A204.1 (cell line): ENCODE data around the gene C14orf132.

Experiments
- FAIRE-seq: peaks from 2 replicates; lab custom pipeline; 2012; peaks lifted over from hg19 to GRCh38; lab: Jason Lieb, UNC

The C14orf132 gene

DNA sequence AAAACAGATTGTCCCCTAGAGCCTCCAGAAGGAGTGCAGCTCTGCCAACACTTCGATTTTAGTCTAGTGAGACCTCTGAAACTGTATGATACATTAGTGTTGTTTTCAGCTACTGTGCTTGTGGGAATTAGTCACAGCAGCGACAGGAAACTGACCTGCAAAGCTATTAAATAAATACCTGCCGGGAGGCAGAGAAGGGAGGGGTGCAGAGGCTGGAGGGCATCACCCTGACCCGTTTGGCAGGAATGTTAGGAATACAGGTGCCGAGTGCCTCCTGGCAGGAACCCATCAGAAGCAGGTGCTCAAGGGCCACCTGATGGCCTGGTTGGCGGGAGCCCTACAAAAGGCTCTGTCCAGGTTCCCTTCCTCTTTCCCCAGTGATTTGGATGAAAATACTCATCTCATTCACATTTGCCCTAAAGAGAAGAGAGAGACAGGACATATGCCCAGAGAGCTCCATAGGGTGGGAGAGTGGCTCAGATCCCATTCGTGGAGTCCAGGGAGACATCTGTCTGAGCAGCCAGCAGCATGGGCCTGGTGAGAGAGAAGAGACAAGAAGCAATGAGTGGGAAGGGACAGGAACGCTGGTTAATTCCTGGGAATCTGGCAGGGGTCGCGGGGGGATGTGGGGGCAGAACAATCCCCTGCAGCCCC lies 44.6 kb downstream of the C14orf132 start:
- no peak for FAIRE-seq

DNA sequence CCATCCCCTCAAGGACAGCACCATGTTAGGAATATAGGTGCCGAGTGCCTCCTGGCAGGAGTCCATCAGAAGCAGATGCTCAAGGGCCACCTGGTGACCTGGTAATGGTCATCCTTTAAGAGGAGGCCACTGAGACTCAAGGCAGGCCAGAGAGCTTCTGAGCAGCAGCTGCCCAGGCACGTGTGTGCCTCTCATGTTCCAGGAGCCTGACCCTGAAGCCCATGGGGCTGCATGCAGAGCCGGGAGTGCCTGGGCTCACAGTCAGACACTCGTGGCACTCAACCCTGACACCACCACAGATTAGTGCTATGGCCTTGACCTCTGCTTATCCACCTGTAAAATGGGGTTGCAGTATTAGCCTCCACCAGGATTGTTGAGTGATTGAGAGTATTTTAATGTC lies 45.6 kb downstream of the C14orf132 start:
- FAIRE-seq, result no peak

DNA sequence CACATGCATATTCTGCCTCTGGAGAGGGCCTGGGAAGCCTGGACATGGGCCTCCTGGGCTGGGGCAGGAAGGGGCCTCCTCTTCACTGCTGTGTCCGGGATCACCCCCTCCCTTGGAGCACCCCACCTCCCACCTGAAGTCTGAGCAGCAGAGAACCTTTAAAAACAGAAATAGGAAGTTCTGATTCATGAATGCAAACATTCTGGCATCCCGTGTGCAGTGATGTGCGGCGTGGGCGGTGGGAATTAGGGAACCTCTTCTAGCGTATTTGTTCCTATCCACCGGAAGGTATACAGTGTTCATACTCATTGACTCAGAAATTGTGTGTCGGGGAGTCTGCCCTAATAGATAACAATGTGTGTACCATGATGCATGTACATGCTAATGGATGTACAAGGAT lies 46.2 kb downstream of the C14orf132 start:
- FAIRE-seq, result no peak

DNA sequence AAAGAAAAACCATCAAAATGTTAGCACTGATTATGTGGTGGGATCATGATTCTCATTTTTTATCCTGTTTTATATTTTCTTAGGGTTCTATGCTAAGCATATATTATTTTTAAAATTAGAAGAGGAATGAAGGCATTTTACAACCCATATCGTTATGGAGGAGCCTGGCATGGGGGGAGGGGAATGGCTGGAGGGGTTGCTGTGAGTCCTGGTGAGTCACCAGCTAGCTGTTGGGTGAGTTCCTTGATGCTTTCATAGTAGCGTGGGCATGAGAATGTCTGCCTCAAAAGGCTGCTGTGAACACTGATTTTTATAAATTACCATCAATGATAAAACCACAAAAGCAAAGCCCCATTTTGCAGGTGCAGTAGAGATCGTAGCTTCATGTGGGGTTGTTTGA lies 46.9 kb downstream of the C14orf132 start:
- no peak for FAIRE-seq

DNA sequence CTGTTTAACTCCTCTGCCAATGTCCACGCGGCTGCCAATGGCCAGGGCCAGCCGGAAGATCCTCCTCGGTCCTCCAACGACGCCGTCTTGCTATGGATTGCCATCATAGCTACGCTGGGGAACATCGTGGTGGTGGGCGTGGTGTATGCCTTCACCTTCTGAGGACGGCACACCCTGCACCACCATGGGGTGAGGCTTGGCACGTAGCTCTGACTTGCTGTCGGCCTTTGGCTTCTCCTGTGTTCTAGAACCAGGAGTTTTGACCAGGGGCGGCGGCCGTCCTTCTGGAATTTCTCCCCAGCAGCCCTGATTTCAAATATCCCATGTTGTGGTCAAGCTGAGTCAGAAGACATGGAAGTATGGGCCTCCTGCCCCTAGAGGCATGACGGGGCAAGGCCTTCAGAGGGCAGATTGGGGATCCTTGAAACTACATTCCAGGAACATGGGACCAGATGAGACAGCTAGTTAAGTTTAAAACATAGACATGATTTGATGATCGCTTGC lies 47.5 kb downstream of the C14orf132 start:
- FAIRE-seq, result no peak

DNA sequence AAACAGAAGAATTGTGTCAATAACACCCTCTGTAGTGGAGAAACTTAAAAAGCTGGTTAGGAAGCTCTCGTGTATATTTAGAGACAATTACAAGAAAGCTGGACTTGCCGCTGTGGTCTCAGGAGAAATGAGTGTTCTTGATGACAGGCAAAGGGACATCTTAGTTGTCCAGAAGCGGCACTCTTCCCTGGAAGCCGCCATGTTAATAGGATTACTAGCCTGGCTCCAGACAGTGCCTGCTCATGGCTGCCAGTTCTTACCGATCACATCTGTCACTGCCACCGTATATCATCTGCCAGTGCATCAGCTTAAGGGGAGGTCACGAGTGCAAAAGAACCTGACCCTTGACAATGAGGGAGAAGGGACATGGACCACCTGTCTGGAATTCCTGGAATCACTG lies 48.9 kb downstream of the C14orf132 start:
- no peak for FAIRE-seq

DNA sequence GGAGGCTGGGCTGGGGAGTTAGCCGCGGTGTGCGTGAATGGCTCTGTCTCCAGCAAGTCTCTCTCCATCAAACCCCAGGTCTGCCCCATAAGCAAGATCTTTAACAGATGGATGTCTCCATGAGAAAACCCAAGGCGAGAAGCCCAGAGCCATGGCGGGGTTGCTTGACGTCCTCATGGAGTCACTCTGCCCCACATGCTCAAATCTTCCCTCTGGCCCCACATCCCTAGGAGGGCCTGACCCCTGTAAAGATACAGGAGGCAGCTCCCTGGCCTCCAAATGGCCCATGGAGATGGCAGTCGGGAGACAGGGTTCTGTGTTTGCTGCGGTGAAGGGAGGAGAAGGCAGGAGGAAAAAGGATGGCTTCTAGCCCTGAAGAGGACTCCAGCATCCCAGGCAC lies 49.3 kb downstream of the C14orf132 start:
- FAIRE-seq, result no peak

DNA sequence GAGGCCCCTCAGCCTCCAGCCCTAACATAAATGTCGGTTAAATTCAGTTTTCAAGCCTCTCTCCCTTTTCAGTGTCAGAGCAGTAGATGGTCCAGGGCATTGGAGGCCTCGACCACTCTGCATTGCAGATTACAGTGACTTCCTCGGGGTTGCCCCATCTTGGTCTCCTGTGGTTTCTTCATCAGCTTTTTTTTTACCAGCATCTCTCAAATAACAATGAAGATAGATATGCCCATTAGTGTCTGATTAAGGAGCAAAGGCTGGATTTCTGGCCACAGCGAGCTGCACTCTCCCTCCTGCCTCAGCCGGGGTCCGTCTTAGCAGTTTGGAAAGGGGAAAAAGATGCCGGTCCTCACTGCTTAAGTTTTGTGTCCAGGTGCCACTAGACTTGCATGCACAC lies 49.7 kb downstream of the C14orf132 start:
- no peak for FAIRE-seq

DNA sequence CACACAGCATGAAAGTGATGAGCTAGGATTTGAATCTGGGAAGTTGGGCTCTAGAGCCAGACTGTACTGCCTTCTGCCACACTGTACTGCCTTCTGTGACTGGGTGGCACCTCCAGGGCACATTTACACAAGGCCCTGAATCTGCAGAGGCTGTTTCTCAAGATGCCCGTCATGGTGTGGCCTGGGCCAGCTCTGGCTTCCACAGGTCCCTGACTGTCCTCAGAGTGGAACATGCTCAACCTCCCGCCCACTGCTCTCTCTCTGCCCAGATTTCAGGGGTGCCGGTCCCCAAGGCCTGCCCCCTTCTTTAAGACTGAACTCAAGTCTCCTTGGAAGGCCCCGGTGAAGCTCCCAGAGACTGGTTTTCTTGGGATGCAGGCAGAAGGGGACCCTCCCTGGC lies 50.2 kb downstream of the C14orf132 start:
- no peak for FAIRE-seq

DNA sequence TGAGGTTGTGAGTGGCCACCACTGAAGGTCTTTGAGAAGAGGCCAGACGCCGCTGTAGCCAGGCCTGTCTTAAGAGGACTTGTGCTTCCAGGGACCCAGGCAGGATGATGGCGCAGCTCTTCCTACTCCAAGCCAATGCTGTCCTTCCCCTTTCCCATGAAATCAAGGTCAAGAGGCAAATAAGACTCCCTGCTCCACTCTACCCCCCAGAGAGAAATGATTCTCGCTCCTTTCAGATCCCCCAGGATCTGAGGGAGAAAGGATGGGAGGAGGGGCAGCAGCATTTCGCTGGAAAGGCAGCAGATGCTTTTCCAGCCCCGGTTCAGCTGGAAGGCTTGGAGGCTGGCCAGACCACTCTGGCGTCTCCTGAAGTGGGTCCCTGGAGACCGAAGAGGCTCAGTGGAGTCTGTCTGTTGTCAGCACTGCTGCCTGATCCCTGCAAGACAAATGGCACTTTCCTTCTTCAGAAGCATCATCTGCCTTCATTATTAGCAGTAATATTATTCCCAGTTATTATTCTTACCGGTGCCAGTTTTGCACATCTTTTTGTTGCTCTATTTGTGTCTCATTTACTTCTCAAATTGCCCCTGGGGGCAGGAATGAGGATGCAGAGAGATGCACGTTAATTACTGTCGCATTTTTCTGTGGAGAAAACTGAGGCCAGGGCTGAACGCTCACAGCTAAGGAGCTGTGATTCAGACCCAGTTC lies 51.4 kb downstream of the C14orf132 start:
- FAIRE-seq, result no peak

DNA sequence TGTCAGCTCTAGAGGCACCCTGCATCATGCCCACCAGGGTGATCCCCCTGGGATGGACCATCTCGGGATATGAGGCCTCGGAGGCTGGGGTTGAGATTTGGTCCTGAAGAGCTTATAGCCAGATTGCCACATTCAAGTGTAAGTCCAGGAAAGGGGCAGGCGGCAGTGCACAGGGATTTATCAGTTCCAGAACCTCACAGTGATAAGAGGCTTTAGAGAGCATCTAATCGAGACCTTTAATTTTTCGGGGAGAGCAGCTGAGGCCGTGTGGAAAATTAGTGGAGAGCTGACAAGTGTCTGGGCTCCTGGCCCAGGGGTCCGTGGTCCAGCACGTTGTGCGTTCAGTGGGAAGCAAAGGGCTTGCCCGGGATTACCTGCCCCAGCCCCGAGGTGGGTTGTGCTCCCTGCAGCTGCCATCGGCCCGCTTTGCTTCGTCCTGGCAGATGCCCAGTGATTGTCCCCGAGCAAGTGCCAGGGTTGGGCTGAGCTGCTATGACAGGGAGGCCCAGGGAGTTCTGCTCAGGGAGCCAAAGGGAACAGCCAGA lies 52.1 kb downstream of the C14orf132 start:
- no peak for FAIRE-seq

DNA sequence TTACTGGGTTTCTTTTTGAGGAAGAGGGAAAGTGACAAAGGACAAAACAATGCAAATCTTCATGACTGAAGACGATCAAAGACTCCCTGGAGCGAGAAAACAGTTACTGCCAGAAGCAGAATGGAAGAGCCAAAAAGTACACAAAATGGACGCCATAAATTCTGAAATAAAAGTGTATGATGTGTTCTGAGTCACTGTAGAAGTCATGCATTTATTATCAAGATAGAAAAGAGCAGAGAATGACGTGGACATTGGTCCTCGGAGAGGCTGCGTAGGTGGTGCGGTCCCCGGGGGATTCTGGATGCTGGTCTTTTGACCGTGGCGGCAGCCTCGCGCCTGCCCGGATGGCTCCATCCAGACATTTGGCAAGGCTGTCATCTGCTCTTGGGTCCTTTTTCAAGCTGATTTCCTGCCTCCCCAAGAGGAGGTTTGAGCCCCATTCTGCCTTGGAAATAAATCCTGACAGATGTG lies 52.8 kb downstream of the C14orf132 start:
- FAIRE-seq, result no peak

DNA sequence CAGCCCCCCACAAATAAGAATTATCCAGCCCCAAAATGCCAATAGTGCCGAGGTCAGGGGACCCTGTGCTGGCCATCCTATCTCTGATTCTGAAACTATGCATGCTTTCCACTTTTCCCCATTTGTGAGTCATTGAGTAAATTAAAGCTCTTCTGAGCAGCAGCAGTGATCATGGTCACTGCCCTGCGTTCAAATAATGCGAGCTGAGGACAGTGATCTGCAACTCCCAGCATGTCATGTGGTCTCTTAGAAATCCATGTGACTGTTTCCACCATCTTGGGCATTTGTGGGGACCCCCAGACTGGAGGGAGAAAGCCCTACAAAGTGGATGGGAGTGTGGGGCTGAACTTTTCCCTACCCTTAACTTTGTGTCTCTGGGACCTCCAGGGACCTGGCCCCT lies 53.8 kb downstream of the C14orf132 start:
- FAIRE-seq, result no peak

DNA sequence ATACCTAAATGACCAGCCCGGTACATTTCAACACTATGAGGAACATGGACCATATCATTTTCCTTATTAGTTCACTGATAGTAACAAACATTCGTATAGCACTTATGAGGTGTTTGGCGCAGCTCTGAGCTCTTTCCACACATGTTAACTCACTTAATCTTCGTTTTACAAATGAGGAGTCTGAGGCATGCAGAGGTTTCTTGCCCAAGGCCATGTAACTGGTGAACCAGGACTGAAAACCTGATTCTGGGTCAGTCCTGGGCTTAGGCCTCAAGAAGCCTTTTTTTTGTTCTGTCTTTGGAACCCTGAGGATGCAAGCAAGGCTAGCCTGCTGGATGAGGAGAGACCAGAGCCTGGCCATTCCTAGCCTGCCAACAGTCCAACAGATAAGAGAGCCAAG lies 55.0 kb downstream of the C14orf132 start:
- FAIRE-seq, result no peak

DNA sequence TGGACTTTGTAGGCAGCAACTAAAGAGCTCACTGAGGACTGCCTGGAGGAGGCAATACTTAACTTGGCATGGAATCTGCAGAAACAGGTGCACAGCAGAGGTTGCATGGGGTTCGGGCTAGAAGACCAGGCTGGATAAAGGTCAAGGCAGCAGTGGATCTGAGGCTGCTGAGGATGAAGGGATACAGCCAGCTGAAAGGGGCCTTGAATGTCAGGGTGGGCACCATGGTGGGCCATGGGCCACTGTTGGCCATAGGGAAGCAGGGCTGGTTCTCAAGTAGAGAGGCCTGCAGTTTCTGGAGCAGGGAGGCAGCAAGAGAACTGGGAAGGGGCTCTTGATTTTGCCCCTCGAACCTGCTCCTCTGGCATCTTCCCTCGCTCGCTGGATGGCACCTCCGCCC lies 55.5 kb downstream of the C14orf132 start:
- no peak for FAIRE-seq

DNA sequence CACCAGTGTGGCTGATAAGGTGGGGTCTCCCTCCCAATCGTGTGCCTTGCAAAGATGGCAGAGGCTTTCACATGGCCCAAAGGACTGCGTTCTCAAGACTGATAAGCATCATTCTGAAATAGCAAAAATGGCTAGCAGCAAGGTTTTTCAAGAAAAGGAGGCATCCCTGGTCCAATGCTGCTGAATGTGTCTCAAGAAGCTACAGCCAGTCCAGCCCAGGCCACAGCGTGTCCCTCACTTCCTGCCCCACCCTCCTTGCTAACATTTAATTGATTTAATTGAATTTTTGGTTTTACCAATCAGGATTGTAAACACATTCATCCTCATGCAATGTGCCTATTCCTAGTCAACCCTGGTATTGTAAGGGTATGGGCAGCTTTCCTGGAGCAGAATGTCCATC lies 55.9 kb downstream of the C14orf132 start:
- FAIRE-seq, result no peak

DNA sequence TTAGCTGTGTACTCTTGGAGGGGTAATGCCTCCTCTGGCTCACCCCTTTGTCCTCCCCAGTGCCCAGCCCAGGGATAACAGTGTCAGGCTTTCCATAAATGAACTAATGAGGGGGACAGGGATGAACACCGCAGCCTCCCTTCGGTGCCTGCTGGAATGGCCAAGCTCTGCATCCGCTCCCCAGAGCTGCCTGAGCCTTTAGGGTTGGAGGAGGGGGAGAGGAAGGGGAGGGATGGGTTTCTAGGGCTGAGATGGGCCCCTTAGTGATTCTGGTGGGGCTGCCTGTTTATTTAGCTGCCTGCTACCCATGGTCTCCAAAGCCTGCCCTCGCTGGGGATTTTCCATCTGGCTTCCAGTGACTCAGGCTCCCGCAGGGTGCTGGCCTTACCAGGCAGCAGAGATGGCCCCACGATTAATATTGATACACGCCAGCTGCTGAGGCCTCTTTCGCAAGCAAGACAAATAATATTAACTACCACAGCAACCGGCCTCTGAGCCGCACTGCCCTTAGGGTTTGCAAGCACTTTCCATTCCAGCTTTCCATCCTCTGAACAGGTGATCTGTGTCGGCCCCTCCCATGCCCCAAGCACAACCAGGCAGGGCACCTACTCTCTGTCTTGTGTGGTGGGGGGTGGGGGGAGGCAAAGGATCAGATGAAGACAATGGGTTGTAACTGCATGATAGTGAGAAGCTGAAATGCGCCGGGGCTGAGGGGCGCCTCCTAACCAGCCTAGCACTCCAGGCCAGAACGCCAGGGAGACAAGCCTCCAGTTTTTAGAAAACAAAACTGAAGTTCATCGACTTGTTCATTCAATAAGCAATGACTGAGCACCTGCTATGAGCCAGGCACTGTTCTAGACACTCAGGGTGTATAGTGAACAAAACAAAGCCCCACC lies 56.7 kb downstream of the C14orf132 start:
- FAIRE-seq, result no peak

DNA sequence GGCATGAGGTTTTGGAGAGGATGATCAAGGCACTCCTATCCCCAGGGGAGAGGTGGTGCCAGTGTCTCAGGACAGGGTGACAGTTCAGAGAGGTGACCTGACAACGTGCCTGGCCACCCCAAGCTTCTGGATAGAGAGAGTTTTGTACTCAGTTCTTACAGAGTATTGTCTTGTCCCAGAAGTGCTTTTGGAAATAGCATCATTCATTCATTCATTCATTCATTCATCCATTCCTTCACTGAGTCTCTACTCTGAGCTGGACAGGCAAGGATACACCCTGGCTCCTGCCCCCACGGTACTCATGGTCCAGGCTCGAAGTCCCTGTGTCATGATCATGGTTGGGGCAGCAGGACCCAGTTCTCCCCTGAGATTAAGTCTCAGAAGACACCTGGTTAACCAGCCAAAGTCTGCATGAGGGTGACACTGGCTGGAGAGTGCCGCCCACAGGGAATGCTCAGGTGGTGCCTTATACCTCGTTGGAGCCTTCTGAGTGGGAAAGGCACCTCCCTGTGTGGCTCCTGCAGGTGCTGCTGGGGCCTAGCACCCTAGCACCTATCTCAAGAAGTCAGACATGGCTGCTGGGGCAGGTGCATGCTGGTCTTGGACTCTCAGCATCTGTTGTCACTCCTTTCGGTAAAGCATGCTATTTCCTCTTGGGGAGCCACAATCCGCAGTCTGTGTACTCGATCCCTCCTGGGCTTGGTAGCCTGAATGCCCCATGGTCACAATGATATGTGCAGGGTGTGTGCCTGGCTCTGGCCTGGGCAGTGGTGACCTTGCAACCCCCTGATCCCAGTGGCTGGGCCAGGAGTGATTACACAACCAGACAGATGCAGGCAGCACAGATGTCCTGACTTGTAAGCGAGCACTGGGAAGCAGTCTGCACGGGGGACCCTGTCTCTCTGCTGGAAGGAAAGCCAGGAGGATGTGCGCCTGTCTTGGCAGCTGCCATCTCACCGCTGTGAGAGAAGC lies 57.8 kb downstream of the C14orf132 start:
- no peak for FAIRE-seq

DNA sequence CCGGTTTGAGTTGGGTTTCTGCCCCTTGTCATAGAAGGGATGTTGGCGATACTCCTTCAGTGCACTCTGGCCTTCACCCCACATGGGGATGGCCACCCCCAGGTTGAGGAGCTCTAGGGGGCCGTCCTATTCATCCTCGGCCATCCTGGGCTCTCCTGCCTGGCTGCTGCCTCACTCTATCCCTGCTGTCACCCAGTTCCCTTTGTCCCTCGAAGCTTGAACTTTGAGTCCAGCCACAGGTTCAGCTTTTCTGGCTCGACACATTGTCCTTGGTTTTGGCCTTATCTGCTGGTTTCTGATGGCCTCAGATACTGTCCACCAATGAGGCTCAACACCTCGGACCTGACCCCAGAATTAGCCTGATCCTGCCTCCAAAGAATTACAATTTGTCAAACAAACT lies 58.6 kb downstream of the C14orf132 start:
- FAIRE-seq, result no peak

DNA sequence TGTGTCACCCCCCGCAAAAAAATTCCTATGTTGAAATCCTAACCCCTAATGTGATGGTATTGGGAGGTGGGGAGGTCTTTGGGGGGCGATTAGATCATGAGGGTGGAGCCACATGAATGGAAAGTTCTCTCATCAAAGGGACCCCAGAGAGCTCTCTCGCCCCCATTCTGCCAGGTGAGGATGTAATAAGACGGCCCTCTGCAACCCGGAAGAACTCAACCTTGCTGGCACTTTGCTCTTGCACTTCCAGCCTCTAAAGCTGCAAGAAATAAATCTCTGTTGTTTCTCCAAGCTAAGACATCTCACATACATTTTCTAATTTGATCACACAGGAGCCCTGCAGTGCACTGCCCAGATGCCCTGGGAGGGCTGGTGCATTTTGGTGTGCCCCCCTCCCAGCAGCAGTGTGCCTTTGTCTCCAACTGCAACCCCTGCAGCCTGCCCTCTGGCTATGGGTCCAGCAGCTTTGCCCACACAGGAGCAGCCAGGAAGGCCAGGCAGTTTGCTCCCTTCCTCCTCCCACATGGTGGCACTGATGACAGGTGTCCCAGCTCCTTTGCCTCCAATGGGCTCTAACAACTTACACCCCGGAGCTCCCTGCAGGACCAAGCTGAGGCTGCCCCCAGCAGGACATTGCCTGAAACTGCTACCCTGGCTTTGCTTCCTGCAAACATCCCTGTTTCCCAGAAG lies 59.3 kb downstream of the C14orf132 start:
- FAIRE-seq, result no peak

DNA sequence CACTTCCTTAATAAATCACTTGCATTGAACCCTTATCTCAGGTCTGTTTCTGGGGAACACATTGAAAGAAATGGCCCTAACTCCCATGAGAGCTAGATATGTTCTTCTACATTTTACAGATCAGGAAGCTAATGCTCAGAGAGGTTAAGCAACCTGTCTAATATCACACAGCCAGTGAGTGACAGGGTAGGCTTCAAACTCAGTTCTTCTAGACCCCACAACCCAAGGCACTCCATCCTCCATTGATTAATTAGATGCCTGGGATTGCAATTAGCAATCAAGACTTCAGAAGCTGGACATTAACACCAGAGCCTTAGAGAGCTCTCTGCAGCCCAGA lies 59.8 kb downstream of the C14orf132 start:
- no peak for FAIRE-seq
